Measurements from ENCODE around the gene STRN4. TPM values are rescaled to one million over a fixed set of nuclear protein-coding genes. Genes with fewer than 3 reads are reported as not detected.
A peak's percentile ranks its signal among the peaks of the same experiment; 100 is the strongest.

The STRN4 gene
- total RNA-seq, 1 donor from 2014 or later, result 69.1 TPM

DNA sequence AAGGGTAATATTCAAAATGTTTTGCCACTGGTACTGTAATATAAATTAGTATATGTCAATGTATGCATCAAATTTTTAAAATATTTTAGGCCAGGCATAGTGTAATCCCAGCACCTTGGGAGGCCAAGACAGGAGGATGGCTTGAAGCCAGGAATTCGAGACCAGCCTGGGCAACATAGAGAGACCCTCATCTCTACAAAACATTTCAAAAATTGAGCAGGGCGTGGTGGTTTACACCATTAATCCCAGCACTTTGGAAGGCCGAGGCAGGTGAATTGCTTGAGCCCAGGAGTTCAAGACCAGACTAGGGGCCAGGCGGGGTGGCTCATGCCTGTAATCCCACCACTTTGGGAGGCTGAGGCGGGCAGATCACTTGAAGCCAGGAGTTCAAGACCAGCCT is 14.1 kb upstream of the STRN4 start:
- ATAC-seq, result no peak
- Histone ChIP-seq H3K4me3 (no peak overlapping the region), H3K9me3 (no peaks in the 10 kb centered on the region), H3K27ac (peak overlapping the region; percentile 33), H3K36me3 (peaks cover 9% of the 10 kb centered on the region), H3K4me1 (peaks cover 22% of the 10 kb centered on the region), H3K27me3 (ENCODE audit: low read depth) (no peaks in the 10 kb centered on the region)
- TF ChIP-seq, protein P1, sequence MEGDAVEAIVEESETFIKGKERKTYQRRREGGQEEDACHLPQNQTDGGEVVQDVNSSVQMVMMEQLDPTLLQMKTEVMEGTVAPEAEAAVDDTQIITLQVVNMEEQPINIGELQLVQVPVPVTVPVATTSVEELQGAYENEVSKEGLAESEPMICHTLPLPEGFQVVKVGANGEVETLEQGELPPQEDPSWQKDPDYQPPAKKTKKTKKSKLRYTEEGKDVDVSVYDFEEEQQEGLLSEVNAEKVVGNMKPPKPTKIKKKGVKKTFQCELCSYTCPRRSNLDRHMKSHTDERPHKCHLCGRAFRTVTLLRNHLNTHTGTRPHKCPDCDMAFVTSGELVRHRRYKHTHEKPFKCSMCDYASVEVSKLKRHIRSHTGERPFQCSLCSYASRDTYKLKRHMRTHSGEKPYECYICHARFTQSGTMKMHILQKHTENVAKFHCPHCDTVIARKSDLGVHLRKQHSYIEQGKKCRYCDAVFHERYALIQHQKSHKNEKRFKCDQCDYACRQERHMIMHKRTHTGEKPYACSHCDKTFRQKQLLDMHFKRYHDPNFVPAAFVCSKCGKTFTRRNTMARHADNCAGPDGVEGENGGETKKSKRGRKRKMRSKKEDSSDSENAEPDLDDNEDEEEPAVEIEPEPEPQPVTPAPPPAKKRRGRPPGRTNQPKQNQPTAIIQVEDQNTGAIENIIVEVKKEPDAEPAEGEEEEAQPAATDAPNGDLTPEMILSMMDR (IDR thresholded peaks at IDR 0.05), result no peak
- intact Hi-C loops (cut with DNase I), result loop anchor here (10.0 kb wide), 1 partner anchor 74 kb away; no protein-coding TSS in a partner anchor
- DNase-seq, result no peak

DNA sequence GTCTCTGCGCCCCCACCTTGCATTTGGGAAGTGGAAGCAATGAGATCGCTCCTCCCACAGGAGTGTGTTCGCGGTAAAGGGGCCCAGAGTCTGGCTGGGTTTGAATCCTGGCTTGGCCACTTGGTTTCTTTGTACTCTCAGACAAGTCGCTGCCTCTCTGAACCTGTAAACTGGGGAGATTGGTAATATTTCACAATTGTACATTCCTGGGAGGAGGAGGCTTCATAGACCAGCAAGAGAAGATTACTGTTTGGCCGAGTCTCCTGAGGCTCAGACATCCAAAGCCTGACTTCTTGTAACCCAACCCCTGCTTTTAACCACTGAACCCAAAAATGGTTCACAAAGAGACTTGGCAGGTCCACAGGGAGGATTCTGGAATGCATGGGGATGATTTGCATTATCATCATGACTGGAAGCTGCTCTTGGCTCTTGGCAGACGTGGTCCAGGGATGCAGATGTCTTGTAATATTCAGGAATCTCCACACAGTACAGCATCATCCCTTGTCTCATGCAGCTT is 13.6 kb upstream of the STRN4 start:
- DNase-seq (no peak), ATAC-seq (peak; percentile 3 to 19)
- Histone ChIP-seq H3K4me3 (no peak overlapping the region), H3K27ac (no peak overlapping the region), H3K4me1 (peaks cover 26% of the 10 kb centered on the region), H3K36me3 (peaks cover 9% of the 10 kb centered on the region), H3K27me3 (ENCODE audit: low read depth) (no peaks in the 10 kb centered on the region), H3K9me3 (no peaks in the 10 kb centered on the region)
- intact Hi-C loops (cut with DNase I), result loop anchor here (10.0 kb wide), 1 partner anchor 75 kb away; no protein-coding TSS in a partner anchor
- TF ChIP-seq, protein P1 (IDR thresholded peaks at IDR 0.05), result no peak

DNA sequence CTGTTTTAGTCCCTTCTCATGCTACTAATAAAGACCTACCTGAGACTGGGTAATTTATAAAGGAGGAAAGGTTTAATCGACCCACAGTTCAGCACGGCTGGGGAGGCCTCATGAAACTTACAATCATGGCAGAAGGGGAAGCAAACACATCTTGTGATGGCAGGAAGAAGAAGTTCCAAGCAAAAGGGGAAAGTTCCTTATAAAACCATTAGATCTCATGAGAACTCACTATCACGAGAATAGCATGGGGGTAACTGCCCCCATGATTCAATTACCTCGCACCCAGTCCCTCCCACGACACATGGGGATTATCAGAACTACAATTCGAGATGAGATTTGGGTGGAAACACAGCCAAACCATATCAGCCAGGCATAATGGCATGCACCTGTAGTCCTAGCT is 13.0 kb upstream of the STRN4 start:
- no peaks in the 10 kb centered on the region for H3K9me3 ChIP-seq
- intact Hi-C loops (cut with DNase I), result no loop called here
- TF ChIP-seq, protein P1 (IDR thresholded peaks at IDR 0.05), result no peak
- peaks cover 26% of the 10 kb centered on the region for H3K4me1 ChIP-seq
- no peak for ATAC-seq
- no peaks in the 10 kb centered on the region for H3K27me3 ChIP-seq (ENCODE audit: low read depth)
- H3K36me3 ChIP-seq, result peaks cover 9% of the 10 kb centered on the region
- no peak overlapping the region for H3K27ac ChIP-seq
- H3K4me3 ChIP-seq, result no peak overlapping the region
- no peak for DNase-seq

DNA sequence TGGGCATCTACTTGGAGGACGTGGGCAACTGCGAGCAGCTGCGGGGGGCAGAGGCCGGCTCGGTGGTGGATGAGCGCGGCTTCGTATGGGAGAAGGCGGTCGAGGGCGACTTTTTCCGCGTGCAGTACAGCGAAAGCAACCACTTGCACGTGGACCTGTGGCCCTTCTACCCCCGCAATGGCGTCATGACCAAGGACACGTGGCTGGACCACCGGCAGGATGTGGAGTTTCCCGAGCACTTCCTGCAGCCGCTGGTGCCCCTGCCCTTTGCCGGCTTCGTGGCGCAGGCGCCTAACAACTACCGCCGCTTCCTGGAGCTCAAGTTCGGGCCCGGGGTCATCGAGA is 10.3 kb upstream of the STRN4 start:
- Histone ChIP-seq H3K4me3 (no peak overlapping the region), H3K9me3 (no peaks in the 10 kb centered on the region), H3K36me3 (peaks cover 9% of the 10 kb centered on the region), H3K4me1 (peaks cover 29% of the 10 kb centered on the region), H3K27me3 (ENCODE audit: low read depth) (no peaks in the 10 kb centered on the region), H3K27ac (no peak overlapping the region)
- DNase-seq, result no peak
- intact Hi-C loops (cut with DNase I), result no loop called here
- ATAC-seq, result no peak
- TF ChIP-seq, protein P1 (IDR thresholded peaks at IDR 0.05), result no peak

DNA sequence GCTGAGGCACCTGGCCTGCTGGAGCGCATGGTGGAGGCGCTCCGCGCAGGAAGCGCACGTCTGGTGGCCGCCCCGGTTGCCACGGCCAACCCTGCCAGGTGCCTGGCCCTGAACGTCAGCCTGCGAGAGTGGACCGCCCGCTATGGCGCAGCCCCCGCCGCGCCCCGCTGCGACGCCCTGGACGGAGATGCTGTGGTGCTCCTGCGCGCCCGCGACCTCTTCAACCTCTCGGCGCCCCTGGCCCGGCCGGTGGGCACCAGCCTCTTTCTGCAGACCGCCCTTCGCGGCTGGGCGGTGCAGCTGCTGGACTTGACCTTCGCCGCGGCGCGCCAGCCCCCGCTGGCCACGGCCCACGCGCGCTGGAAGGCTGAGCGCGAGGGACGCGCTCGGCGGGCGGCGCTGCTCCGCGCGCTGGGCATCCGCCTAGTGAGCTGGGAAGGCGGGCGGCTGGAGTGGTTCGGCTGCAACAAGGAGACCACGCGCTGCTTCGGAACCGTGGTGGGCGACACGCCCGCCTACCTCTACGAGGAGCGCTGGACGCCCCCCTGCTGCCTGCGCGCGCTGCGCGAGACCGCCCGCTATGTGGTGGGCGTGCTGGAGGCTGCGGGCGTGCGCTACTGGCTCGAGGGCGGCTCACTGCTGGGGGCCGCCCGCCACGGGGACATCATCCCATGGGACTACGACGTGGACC is 9.7 kb upstream of the STRN4 start:
- peaks cover 25% of the 10 kb centered on the region for H3K4me1 ChIP-seq
- no peak overlapping the region for H3K4me3 ChIP-seq
- no peaks in the 10 kb centered on the region for H3K27me3 ChIP-seq (ENCODE audit: low read depth)
- H3K36me3 ChIP-seq, result peaks cover 9% of the 10 kb centered on the region
- H3K27ac ChIP-seq, result no peak overlapping the region
- no peak for DNase-seq
- TF ChIP-seq, protein P1 (IDR thresholded peaks at IDR 0.05), result no peak
- H3K9me3 ChIP-seq, result no peaks in the 10 kb centered on the region
- intact Hi-C loops (cut with DNase I), result no loop called here
- no peak for ATAC-seq
